Measurements from ENCODE around the gene ACTMAP. TPM values are rescaled to one million over a fixed set of nuclear protein-coding genes. Genes with fewer than 3 reads are reported as not detected.
A peak's percentile ranks its signal among the peaks of the same experiment; 100 is the strongest.

The ACTMAP gene
- total and polyA plus RNA-seq, 11 donors: 4.2 to 11.1 (median 8.1) TPM

DNA sequence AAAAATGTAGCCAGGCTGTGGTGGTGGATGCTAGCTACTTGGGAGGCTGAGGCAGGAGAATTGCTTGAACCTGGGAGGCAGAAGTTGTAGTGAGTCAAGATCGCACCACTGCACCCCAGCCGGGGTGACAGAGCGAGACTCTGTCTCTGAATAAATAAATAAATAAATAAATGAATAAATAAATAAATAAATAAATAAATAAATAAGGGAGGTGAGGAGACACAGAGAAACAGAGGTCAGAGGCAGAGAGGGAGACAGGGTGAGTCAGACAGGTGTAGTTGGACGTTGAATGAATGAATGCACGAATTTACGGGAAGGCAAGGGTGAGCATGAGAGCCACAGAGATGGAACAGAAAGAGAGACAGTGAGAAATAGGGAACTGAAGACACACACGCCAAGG lies 30.9 kb upstream of the ACTMAP start:
- TF ChIP-seq POLR2A (IDR thresholded peaks at IDR 0.05): no peak
- TF ChIP-seq, protein P1, sequence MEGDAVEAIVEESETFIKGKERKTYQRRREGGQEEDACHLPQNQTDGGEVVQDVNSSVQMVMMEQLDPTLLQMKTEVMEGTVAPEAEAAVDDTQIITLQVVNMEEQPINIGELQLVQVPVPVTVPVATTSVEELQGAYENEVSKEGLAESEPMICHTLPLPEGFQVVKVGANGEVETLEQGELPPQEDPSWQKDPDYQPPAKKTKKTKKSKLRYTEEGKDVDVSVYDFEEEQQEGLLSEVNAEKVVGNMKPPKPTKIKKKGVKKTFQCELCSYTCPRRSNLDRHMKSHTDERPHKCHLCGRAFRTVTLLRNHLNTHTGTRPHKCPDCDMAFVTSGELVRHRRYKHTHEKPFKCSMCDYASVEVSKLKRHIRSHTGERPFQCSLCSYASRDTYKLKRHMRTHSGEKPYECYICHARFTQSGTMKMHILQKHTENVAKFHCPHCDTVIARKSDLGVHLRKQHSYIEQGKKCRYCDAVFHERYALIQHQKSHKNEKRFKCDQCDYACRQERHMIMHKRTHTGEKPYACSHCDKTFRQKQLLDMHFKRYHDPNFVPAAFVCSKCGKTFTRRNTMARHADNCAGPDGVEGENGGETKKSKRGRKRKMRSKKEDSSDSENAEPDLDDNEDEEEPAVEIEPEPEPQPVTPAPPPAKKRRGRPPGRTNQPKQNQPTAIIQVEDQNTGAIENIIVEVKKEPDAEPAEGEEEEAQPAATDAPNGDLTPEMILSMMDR (IDR thresholded peaks at IDR 0.05): no peak
- Histone ChIP-seq H3K27me3 (no peaks in the 10 kb centered on the region), H3K36me3 (peaks cover 0 to 29% (median 4%) of the 10 kb centered on the region in 9 donors), H3K27ac (no peak overlapping the region), H3K4me3 (no peak overlapping the region), H3K4me1 (peaks cover 0 to 24% (median 13%) of the 10 kb centered on the region in 12 donors), H3K9me3 (no peaks in the 10 kb centered on the region)
- DNase-seq: no peak
- 95 to 97% (median 97%) methylated on average over 7 of the region's 7 CpGs for WGBS, 4 donors
- ATAC-seq: no peak
- intact Hi-C loops (cut with DNase I): no loop called here

DNA sequence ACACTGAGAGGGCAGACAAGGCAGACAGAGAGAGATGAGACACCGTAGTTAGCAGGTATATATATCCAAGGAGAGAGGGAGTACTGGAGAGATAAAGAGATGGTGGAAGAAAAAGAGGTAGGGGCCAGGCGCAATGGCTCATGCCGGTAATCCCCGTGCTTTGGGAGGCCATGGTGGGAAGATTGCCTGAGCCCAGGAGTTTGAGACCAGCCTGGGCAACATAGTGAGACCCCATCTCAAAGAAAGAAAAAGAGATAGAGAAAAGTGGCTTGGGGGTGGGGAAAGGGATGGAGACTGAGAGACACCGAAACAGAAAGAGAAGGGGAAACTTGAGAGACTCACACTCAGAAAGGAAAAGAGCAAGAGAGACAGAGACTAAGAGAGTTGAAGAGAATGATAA lies 30.3 kb upstream of the ACTMAP start:
- no peak overlapping the region for H3K4me3 ChIP-seq

DNA sequence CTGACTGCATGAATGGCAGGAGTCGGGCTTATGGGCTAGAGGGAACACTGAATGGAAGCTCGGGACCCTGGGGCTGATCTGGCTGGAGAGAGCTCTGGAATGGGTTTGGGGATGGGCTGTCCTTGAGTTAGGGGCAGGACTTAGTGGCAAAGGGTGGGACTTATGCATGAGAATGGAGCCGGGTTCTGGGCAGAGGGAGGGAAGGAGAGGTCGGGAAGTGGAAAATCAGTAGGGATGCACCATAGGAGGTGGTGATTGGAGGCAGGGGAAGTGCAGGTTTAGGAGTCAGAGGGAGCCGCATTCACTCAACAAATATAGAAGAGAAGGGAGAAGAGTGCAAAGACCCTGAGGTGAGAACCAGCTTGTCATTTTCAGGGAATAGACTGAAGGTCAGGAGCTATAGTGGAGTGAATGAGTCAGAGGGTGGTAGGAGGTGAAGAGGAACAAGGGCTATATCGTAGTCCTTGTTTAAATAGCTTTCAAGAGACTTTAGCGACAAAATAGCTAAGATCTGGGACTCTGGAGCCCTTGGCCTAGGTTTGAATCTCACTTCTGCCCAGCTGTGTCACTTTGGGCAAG lies 28.5 kb upstream of the ACTMAP start:
- no peak for ATAC-seq
- WGBS, 4 donors: 9 to 15% (median 10%) methylated on average over 7 of the region's 7 CpGs
- Histone ChIP-seq H3K36me3 (peaks cover 0 to 17% (median 0%) of the 10 kb centered on the region in 9 donors), H3K4me1 (peaks cover 0 to 25% (median 13%) of the 10 kb centered on the region in 12 donors), H3K9me3 (no peaks in the 10 kb centered on the region), H3K27ac (peak overlapping the region; percentile 85 to 100 (median 98)), H3K4me3 (peak overlapping the region; percentile 67 to 94 (median 74)), H3K27me3 (no peaks in the 10 kb centered on the region)
- TF ChIP-seq, protein P1 (IDR thresholded peaks at IDR 0.05): no peak
- TF ChIP-seq POLR2A (IDR thresholded peaks at IDR 0.05): no peak
- no peak for DNase-seq
- intact Hi-C loops (cut with DNase I): loop anchor here in 3 of 10 donors (1.0 to 2.0 kb wide), 4 partner anchors 20 to 115 kb away; partner anchors contain the start of genes ACTMAP (in 2 of the 3) and SNRPA (in 1 of the 3)

More for the DNA sequence above, 30.3 kb upstream of the ACTMAP start:
- Histone ChIP-seq H3K36me3 (peaks cover 0 to 29% (median 4%) of the 10 kb centered on the region in 9 donors), H3K4me1 (peaks cover 0 to 25% (median 13%) of the 10 kb centered on the region in 12 donors), H3K27ac (no peak overlapping the region), H3K27me3 (no peaks in the 10 kb centered on the region), H3K9me3 (no peaks in the 10 kb centered on the region)
- ATAC-seq (no peak), DNase-seq (no peak)
- 93 to 98% (median 96%) methylated on average over 5 of the region's 5 CpGs for WGBS, 4 donors
- intact Hi-C loops (cut with DNase I): no loop called here
- TF ChIP-seq, protein P1 (IDR thresholded peaks at IDR 0.05): no peak
- no peak for TF ChIP-seq POLR2A (IDR thresholded peaks at IDR 0.05)

DNA sequence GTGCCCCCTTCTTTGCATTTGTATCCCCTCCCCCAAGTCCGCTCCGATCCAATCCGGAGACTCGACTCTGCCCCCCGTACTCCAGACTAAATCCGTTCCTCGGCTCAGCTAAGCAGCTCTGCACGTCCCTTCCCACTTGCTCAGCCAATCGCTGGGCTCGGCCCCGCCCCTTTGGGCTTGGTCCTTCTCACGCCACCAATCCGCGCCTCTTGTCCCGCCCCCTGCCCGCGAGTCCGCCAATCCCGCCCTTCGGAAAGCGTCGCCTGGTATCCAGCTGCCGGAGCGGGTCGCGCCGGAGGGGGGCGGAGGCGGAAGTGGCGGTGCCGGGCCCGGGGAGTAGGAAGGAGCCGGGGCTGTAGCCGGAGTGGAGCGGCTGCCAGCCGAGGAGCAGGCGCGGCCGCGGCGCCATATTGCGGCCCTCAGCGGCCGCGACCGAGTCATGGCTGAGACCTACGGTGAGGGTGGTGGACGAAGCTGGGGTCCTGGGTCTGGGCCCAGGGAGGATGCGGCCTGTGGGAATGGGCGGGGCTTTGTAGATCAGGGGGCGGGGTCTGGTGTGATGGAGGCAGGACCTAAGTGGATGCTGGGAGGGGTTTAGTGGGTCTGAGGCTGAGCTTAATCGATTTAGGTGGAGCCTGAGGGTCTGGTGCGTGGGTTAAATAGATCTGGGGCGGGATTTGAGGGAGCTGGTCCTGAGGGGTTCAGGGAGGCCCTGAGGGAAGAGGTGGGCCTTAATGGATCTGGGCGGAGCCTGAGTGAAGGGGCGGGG lies 27.8 kb upstream of the ACTMAP start, which contains the start of gene RAB4B:
TSS of gene RAB4B (plus strand) at position 311 of the 769 bp plus-strand sequence. CDS start at position 440, 129 bp downstream.
- Histone ChIP-seq H3K36me3 (peaks cover 0 to 14% (median 0%) of the 10 kb centered on the region in 9 donors), H3K27me3 (no peaks in the 10 kb centered on the region), H3K27ac (peak within 1 kb of the TSS; percentile 89 to 100 (median 98)), H3K9me3 (no peaks in the 10 kb centered on the region), H3K4me1 (peaks cover 0 to 25% (median 13%) of the 10 kb centered on the region in 12 donors), H3K4me3 (peak within 1 kb of the TSS; percentile 67 to 94 (median 74))
- peak; percentile 100 for DNase-seq
- intact Hi-C loops (cut with DNase I): loop anchor here in 4 of 10 donors (1.0 to 2.0 kb wide), 4 partner anchors 20 to 115 kb away; partner anchors contain the start of genes ACTMAP (in 3 of the 4) and SNRPA (in 2 of the 4)
- peak; percentile 23 to 84 for TF ChIP-seq POLR2A (IDR thresholded peaks at IDR 0.05)
- TF ChIP-seq, protein P1 (IDR thresholded peaks at IDR 0.05): peak in 2 of 12 donors; percentile 11 to 14
- ATAC-seq: peak; percentile 95 to 98 (median 97)
- WGBS, 4 donors: 1% methylated on average over 24 to 56 of the region's 56 CpGs

Measured in heart left ventricle (tissue), 16 donors.